MG63 (cell line): ENCODE results near the gene DNAH6. TPM values are rescaled to one million over a fixed set of nuclear protein-coding genes. Genes with fewer than 3 reads are reported as not detected.
"Not testable (repeated sequence)": the region's sequence is repeated elsewhere in the genome, so short reads cannot be mapped to it uniquely, and the experiment has no call there.

Experiments used
- DNase-seq: peaks from one replicate; pipeline ENCODE4 v3.0.0-alpha.2; 2020
- H3K27me3 ChIP-seq: fragments of 250-450 bp; sonication (Bioruptor Pico); 2 replicates; pipeline ENCODE4 v1.5.1; 2020; ENCODE audit warnings: mild to moderate bottlenecking, moderate library complexity
- H3K36me3 ChIP-seq: fragments of 250-450 bp; sonication (Bioruptor Pico); 2 replicates; pipeline ENCODE4 v1.5.1; 2020; ENCODE audit warnings: mild to moderate bottlenecking, moderate library complexity
- H3K4me3 ChIP-seq: fragments of 250-450 bp; sonication (Bioruptor Pico); 2 replicates; pipeline ENCODE4 v1.5.1; 2020; ENCODE audit warnings: mild to moderate bottlenecking, moderate library complexity
- H3K9me3 ChIP-seq: fragments of 250-450 bp; sonication (Bioruptor Pico); 2 replicates; pipeline ENCODE4 v1.5.1; 2020; ENCODE audit warnings: mild to moderate bottlenecking, moderate library complexity
- total RNA-seq: library from RNA; depleted of rRNA; stranded (reverse); fragments of >200 nt; shearing (Covaris generic); gene quantifications from 2 replicates; pipeline ENCODE4 v1.2.3, GENCODE V29; 2014; ENCODE audit warnings: low replicate concordance

Gene DNAH6
- total RNA-seq, 1 experiment from 2014 or later, result not detected

GRCh38 chr2:84495539-84496146 is 20.7 kb upstream of the DNAH6 start:
- H3K27me3 ChIP-seq, result no peaks in the 10 kb centered on the region
- peak; percentile 6 for DNase-seq
- no peaks in the 10 kb centered on the region for H3K9me3 ChIP-seq
- no peak overlapping the region for H3K4me3 ChIP-seq
- H3K36me3 ChIP-seq, result no peaks in the 10 kb centered on the region

GRCh38 chr2:84496386-84496785 is 19.9 kb upstream of the DNAH6 start:
- H3K36me3 ChIP-seq, result no peaks in the 10 kb centered on the region
- no peaks in the 10 kb centered on the region for H3K27me3 ChIP-seq
- no peak overlapping the region for H3K4me3 ChIP-seq
- no peak for DNase-seq
- no peaks in the 10 kb centered on the region for H3K9me3 ChIP-seq

- no peak for DNase-seq
- Histone ChIP-seq H3K9me3 (no peaks in the 10 kb centered on the region), H3K27me3 (no peaks in the 10 kb centered on the region), H3K4me3 (no peak overlapping the region), H3K36me3 (no peaks in the 10 kb centered on the region)
Observed at GRCh38 chr2:84497285-84497684, 19.0 kb upstream of the DNAH6 start.

- DNase-seq, result no peak
- Histone ChIP-seq H3K4me3 (no peak overlapping the region), H3K27me3 (no peaks in the 10 kb centered on the region), H3K36me3 (no peaks in the 10 kb centered on the region), H3K9me3 (no peaks in the 10 kb centered on the region)
Observed at GRCh38 chr2:84498150-84498799, 18.0 kb upstream of the DNAH6 start.

- H3K9me3 ChIP-seq, result not testable (repeated sequence)
Observed at GRCh38 chr2:84511024-84511423, 5.3 kb upstream of the DNAH6 start.

GRCh38 chr2:84515788-84516187 is 510 bp upstream of the DNAH6 start:
- peaks cover 17% of the 10 kb centered on the region for H3K27me3 ChIP-seq
- no peaks in the 10 kb centered on the region; the same call in 1 of the 2 replicates for H3K9me3 ChIP-seq
- H3K4me3 ChIP-seq, result peak overlapping the region; percentile 50
- DNase-seq, result no peak
- no peaks in the 10 kb centered on the region for H3K36me3 ChIP-seq

More at GRCh38 chr2:84511024-84511423, 5.3 kb upstream of the DNAH6 start:
- not testable (repeated sequence) for H3K36me3 ChIP-seq, H3K4me3 ChIP-seq, H3K27me3 ChIP-seq, DNase-seq

- H3K9me3 ChIP-seq, result no peaks in the 10 kb centered on the region; the same call in none of the 2 replicates
- no peak for DNase-seq
- no peaks in the 10 kb centered on the region for H3K36me3 ChIP-seq
- H3K27me3 ChIP-seq, result peaks cover 17% of the 10 kb centered on the region
- no peak overlapping the region for H3K4me3 ChIP-seq
Observed at GRCh38 chr2:84519332-84519957, 3.1 kb downstream of the DNAH6 start.

- no peak for DNase-seq
- Histone ChIP-seq H3K36me3 (no peaks in the 10 kb centered on the region), H3K27me3 (no peaks in the 10 kb centered on the region), H3K4me3 (no peak overlapping the region), H3K9me3 (no peaks in the 10 kb centered on the region; the same call in 1 of the 2 replicates)
Observed at GRCh38 chr2:84526562-84526961, 10.3 kb downstream of the DNAH6 start.

- no peaks in the 10 kb centered on the region for H3K27me3 ChIP-seq
- no peaks in the 10 kb centered on the region for H3K36me3 ChIP-seq
- no peak overlapping the region for H3K4me3 ChIP-seq
- no peaks in the 10 kb centered on the region; the same call in 1 of the 2 replicates for H3K9me3 ChIP-seq
- no peak for DNase-seq
Observed at GRCh38 chr2:84527137-84528129, 11.1 kb downstream of the DNAH6 start.

- Histone ChIP-seq H3K27me3 (peaks cover 6% of the 10 kb centered on the region), H3K9me3 (no peaks in the 10 kb centered on the region), H3K36me3 (no peaks in the 10 kb centered on the region), H3K4me3 (no peak overlapping the region)
- DNase-seq, result no peak
Observed at GRCh38 chr2:84532291-84532690, 16.0 kb downstream of the DNAH6 start.

- Histone ChIP-seq H3K36me3 (no peaks in the 10 kb centered on the region), H3K9me3 (no peaks in the 10 kb centered on the region), H3K4me3 (no peak overlapping the region), H3K27me3 (peaks cover 6% of the 10 kb centered on the region)
- no peak for DNase-seq
Observed at GRCh38 chr2:84534225-84534624, 17.9 kb downstream of the DNAH6 start.

GRCh38 chr2:84537251-84537650 is 21.0 kb downstream of the DNAH6 start:
- Histone ChIP-seq H3K9me3 (no peaks in the 10 kb centered on the region), H3K4me3 (no peak overlapping the region), H3K27me3 (peaks cover 6% of the 10 kb centered on the region), H3K36me3 (no peaks in the 10 kb centered on the region)
- DNase-seq, result no peak

- peaks cover 3% of the 10 kb centered on the region; the same call in 1 of the 2 replicates for H3K27me3 ChIP-seq
- no peak for DNase-seq
- H3K36me3 ChIP-seq, result no peaks in the 10 kb centered on the region
- H3K4me3 ChIP-seq, result no peak overlapping the region
- H3K9me3 ChIP-seq, result no peaks in the 10 kb centered on the region
Observed at GRCh38 chr2:84539729-84540128, 23.4 kb downstream of the DNAH6 start.

- Histone ChIP-seq H3K4me3 (no peak overlapping the region), H3K36me3 (no peaks in the 10 kb centered on the region), H3K9me3 (no peaks in the 10 kb centered on the region), H3K27me3 (no peaks in the 10 kb centered on the region; the same call in none of the 2 replicates)
- DNase-seq, result no peak
Observed at GRCh38 chr2:84545005-84545404, 28.7 kb downstream of the DNAH6 start.

- no peak for DNase-seq
- Histone ChIP-seq H3K9me3 (no peaks in the 10 kb centered on the region), H3K4me3 (no peak overlapping the region), H3K27me3 (no peaks in the 10 kb centered on the region; the same call in 1 of the 2 replicates), H3K36me3 (no peaks in the 10 kb centered on the region)
Observed at GRCh38 chr2:84546551-84546950, 30.3 kb downstream of the DNAH6 start.

GRCh38 chr2:84548303-84548702 is 32.0 kb downstream of the DNAH6 start:
- Histone ChIP-seq H3K4me3 (no peak overlapping the region), H3K27me3 (no peaks in the 10 kb centered on the region; the same call in 1 of the 2 replicates), H3K9me3 (no peaks in the 10 kb centered on the region), H3K36me3 (no peaks in the 10 kb centered on the region)
- DNase-seq, result no peak

- Histone ChIP-seq H3K27me3 (no peaks in the 10 kb centered on the region), H3K9me3 (no peaks in the 10 kb centered on the region), H3K4me3 (no peak overlapping the region), H3K36me3 (no peaks in the 10 kb centered on the region)
- no peak for DNase-seq
Observed at GRCh38 chr2:84550916-84551315, 34.6 kb downstream of the DNAH6 start.
